Effector memory CD4-positive, alpha-beta T cell (primary cell): ENCODE data around the gene NOX3.

Experiments
- DNase-seq, 3 donors: peaks; one replicate each; pipeline ENCODE4 v3.0.0-alpha.2; 2020
- H3K27ac ChIP-seq: 2 replicates; pipeline ENCODE4 v1.7.0; 2013; ENCODE audit warnings: mild to moderate bottlenecking, low read length, moderate library complexity; ENCODE audit not compliant: insufficient read depth, poor library complexity, severe bottlenecking
- H3K27me3 ChIP-seq: replicated peaks from 2 replicates; pipeline ENCODE4 v1.7.0; 2013; ENCODE audit warnings: mild to moderate bottlenecking, low read length; ENCODE audit not compliant: insufficient read depth, control insufficient read depth, poor library complexity, severe bottlenecking
- H3K36me3 ChIP-seq: 2 replicates; pipeline ENCODE4 v1.7.0; 2013; ENCODE audit warnings: mild to moderate bottlenecking, low read length, moderate library complexity; ENCODE audit not compliant: control insufficient read depth, insufficient read depth
- H3K4me1 ChIP-seq: 2 replicates; pipeline ENCODE4 v1.7.0; 2013; ENCODE audit warnings: low read length, mild to moderate bottlenecking; ENCODE audit not compliant: control insufficient read depth, insufficient read depth, poor library complexity, severe bottlenecking
- H3K4me3 ChIP-seq: 2 replicates; pipeline ENCODE4 v1.7.0; 2013; ENCODE audit warnings: low read length, low read depth, mild to moderate bottlenecking; ENCODE audit not compliant: insufficient read depth, poor library complexity, severe bottlenecking
- H3K9me3 ChIP-seq: 2 replicates; pipeline ENCODE4 v1.7.0; 2013; ENCODE audit warnings: mild to moderate bottlenecking, low read length, moderate library complexity; ENCODE audit not compliant: control insufficient read depth

The NOX3 gene

GRCh38 chr6:155354167-155354566 lies 101.5 kb downstream of the NOX3 start:
- H3K36me3 ChIP-seq: no peaks in the 10 kb centered on the region
- H3K27me3 ChIP-seq: no peaks in the 10 kb centered on the region
- no peaks in the 10 kb centered on the region for H3K4me1 ChIP-seq
- H3K9me3 ChIP-seq: peaks cover 8% of the 10 kb centered on the region
- no peak overlapping the region for H3K27ac ChIP-seq
- no peak for DNase-seq
- H3K4me3 ChIP-seq: no peak overlapping the region

GRCh38 chr6:155352811-155353210 lies 102.8 kb downstream of the NOX3 start:
- Histone ChIP-seq H3K27me3 (no peaks in the 10 kb centered on the region), H3K4me1 (no peaks in the 10 kb centered on the region), H3K36me3 (no peaks in the 10 kb centered on the region), H3K9me3 (peaks cover 8% of the 10 kb centered on the region), H3K4me3 (no peak overlapping the region), H3K27ac (no peak overlapping the region)
- no peak for DNase-seq

GRCh38 chr6:155352130-155352420 lies 103.6 kb downstream of the NOX3 start:
- peaks cover 8% of the 10 kb centered on the region for H3K9me3 ChIP-seq
- no peak overlapping the region for H3K4me3 ChIP-seq
- no peak for DNase-seq
- no peaks in the 10 kb centered on the region for H3K36me3 ChIP-seq
- H3K4me1 ChIP-seq: no peaks in the 10 kb centered on the region
- H3K27me3 ChIP-seq: no peaks in the 10 kb centered on the region
- no peak overlapping the region for H3K27ac ChIP-seq

DNA sequence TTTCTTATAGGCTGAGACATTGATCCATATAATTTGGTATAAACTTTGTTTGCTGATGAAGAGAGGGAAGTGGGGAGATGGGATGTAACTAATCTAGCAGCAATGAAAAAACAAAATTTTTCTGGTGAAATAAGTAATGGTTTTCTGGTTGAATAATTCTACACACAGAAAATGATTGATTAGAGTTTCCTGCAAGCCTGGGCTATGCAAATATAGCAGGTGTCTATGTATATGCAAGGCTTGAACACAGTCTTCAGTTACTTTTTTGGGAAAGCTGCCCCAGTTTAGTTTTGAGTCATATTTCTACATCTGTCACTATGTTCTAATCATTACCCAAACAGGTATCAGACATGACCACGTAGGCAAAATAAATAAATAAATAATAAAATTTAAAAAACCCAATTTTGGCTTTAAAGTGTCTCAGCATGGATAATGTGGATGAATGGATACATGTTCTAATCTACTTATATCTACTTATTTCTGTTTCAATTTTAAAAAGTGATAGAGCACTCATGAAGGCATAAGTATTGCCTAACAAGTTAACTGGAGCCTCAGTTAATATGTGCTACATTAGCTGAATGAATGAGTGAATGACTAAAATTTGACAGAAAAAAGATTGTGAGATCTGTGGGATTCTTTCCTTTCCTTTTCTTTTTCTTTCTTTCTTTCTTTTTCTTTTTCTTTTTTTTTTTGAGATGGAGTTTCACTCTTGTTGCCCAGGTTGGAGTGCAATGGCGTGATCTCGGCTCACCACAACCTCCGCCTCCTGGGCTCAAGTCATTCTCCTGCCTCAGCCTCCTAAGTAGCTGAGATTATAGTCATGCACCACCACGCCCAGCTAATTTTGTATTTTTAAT lies 104.1 kb downstream of the NOX3 start:
- no peaks in the 10 kb centered on the region for H3K27me3 ChIP-seq
- no peak for DNase-seq
- no peak overlapping the region for H3K4me3 ChIP-seq
- peaks cover 8% of the 10 kb centered on the region for H3K9me3 ChIP-seq
- no peaks in the 10 kb centered on the region for H3K36me3 ChIP-seq
- H3K27ac ChIP-seq: no peak overlapping the region
- no peaks in the 10 kb centered on the region for H3K4me1 ChIP-seq

DNA sequence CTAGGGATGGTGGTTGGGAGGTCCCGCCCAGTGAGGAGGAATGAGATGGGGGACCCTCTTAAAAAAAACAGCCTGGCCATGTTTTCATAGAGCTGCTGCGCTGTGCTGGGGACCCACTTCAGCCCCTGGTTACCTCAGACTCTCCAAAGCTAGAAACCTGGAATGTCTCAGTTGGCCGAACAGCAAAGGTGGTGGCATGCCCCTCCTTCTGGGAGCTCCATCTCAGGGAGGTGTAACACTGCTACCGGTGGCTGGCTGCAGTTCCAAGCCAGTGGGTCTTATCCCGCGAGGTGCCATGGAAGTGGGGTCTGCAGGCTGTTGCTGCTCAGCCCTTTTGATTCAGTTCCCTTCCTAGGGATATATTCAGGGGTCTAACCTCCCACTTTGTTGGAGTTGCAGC lies 105.7 kb downstream of the NOX3 start:
- Histone ChIP-seq H3K27ac (no peak overlapping the region), H3K4me1 (no peaks in the 10 kb centered on the region), H3K4me3 (no peak overlapping the region), H3K27me3 (no peaks in the 10 kb centered on the region), H3K9me3 (peaks cover 8% of the 10 kb centered on the region), H3K36me3 (no peaks in the 10 kb centered on the region)
- no peak for DNase-seq

DNA sequence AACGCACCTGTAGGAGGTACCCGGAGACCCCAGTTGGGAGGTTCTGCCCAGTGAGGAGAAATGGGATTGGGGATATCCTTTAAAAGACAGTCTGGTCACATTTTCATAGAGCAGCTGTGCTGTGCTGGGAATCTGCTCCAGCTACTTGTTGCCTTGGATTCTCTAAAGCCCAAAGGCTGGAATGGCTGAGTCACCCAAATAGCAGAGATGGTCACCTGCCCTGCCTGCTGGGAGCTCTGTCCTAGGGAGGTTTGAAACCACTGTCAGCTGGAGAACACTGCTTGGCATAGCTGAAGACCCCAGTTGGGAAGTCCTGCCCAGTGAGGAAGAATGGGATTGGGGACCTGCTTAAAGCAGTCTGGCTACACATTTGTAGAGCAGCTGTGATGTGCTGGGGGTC lies 106.5 kb downstream of the NOX3 start:
- H3K36me3 ChIP-seq: no peaks in the 10 kb centered on the region
- peaks cover 8% of the 10 kb centered on the region for H3K9me3 ChIP-seq
- no peaks in the 10 kb centered on the region for H3K4me1 ChIP-seq
- H3K4me3 ChIP-seq: no peak overlapping the region
- DNase-seq: no peak
- no peaks in the 10 kb centered on the region for H3K27me3 ChIP-seq
- H3K27ac ChIP-seq: no peak overlapping the region

DNA sequence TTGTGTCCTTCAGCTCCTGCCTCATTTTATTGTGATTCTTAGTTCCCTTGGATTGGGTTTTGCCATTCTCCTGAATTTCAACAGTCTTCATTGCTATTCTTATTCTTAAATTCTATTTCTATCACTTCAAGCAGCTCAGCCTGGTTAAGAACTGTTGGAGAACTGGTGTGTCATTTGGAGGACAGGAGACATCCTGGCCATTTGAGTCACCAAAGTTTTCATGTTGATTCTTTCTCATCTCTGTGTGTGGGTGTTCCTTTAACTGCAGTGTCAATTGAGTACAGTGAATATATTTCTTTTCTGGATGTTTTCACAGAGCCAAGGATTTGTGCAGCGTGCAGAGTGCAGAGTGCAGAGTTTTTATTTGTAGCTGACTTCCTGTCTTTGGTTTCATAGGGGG lies 107.8 kb downstream of the NOX3 start:
- no peak for DNase-seq
- Histone ChIP-seq H3K4me1 (no peaks in the 10 kb centered on the region), H3K27ac (no peak overlapping the region), H3K4me3 (no peak overlapping the region), H3K36me3 (no peaks in the 10 kb centered on the region), H3K27me3 (no peaks in the 10 kb centered on the region), H3K9me3 (no peaks in the 10 kb centered on the region)

- no peak for DNase-seq
- Histone ChIP-seq H3K4me3 (no peak overlapping the region), H3K27ac (no peak overlapping the region), H3K36me3 (no peaks in the 10 kb centered on the region), H3K9me3 (no peaks in the 10 kb centered on the region), H3K27me3 (no peaks in the 10 kb centered on the region), H3K4me1 (no peaks in the 10 kb centered on the region)
Measured at GRCh38 chr6:155346957-155347356, 108.7 kb downstream of the NOX3 start.
